BLaER1 treated with 17β-estradiol and CSF1 and Interleukin-3, amounts not matched to agents 10 nM and 100 nM (cell line): ENCODE results near the gene EXOC6.
"Not testable (repeated sequence)": the region's sequence is repeated elsewhere in the genome, so short reads cannot be mapped to it uniquely, and the experiment has no call there.

Experiments used
- H3K27ac ChIP-seq, 11 experiments: shearing (Covaris generic); formaldehyde crosslinking; 2 replicates each; pipeline ENCODE4 v1.8.1; 2022
- H3K27me3 ChIP-seq, 11 experiments: shearing (Covaris generic); formaldehyde crosslinking; 2 replicates each; pipeline ENCODE4 v1.8.1; 2022
- H3K36me3 ChIP-seq, 11 experiments: shearing (Covaris generic); formaldehyde crosslinking; 2 replicates each; pipeline ENCODE4 v1.8.1; 2022
- H3K4me1 ChIP-seq, 10 experiments: shearing (Covaris generic); formaldehyde crosslinking; 2 replicates each; pipeline ENCODE4 v1.8.1; 2022
- H3K4me2 ChIP-seq, 11 experiments: shearing (Covaris generic); formaldehyde crosslinking; 2 replicates each; pipeline ENCODE4 v1.8.1; 2022
- H3K4me3 ChIP-seq, 10 experiments: shearing (Covaris generic); formaldehyde crosslinking; 2 replicates each; pipeline ENCODE4 v1.8.1; 2022
- H3K9ac ChIP-seq, 11 experiments: shearing (Covaris generic); formaldehyde crosslinking; 2 replicates each; pipeline ENCODE4 v1.8.1; 2022
- H3K9me3 ChIP-seq, 11 experiments: shearing (Covaris generic); formaldehyde crosslinking; replicated peaks in 1 of 11; 2 replicates each; pipeline ENCODE4 v1.8.1; 2022
- H4K20me1 ChIP-seq, 11 experiments: shearing (Covaris generic); formaldehyde crosslinking; 2 replicates each; pipeline ENCODE4 v1.8.1; 2022
- Cebpa-rat ChIP-seq, 11 experiments: shearing (Covaris generic); IDR thresholded peaks; 2 replicates each; pipeline ENCODE4 v1.8.1; 2022

The EXOC6 gene

GRCh38 chr10:92920866-92921265 is 72.5 kb downstream of the EXOC6 start:
- no peaks in the 10 kb centered on the region for H3K27me3 ChIP-seq
- H3K4me3 ChIP-seq, result no peak overlapping the region
- H3K4me2 ChIP-seq, result no peak overlapping the region
- H3K27ac ChIP-seq, result no peak overlapping the region
- no peak overlapping the region for H3K9ac ChIP-seq
- no peaks in the 10 kb centered on the region for H4K20me1 ChIP-seq
- H3K9me3 ChIP-seq, result peaks cover 13 to 24% (median 18%) of the 10 kb centered on the region in 11 experiments; a peak in 21 of 22 replicates
- peaks cover 0 to 26% (median 0%) of the 10 kb centered on the region in 10 experiments; a peak in 5 of 20 replicates for H3K4me1 ChIP-seq
- peaks cover 4 to 40% (median 19%) of the 10 kb centered on the region in 11 experiments; a peak in 17 of 22 replicates for H3K36me3 ChIP-seq
- TF ChIP-seq Cebpa-rat (IDR thresholded peaks at IDR 0.05), result no peak

GRCh38 chr10:92923416-92923815 is 75.1 kb downstream of the EXOC6 start:
- Histone ChIP-seq H3K4me1 (peaks cover 0 to 26% (median 0%) of the 10 kb centered on the region in 10 experiments; a peak in 5 of 20 replicates), H3K9ac (no peak overlapping the region), H3K9me3 (peaks cover 13 to 24% (median 18%) of the 10 kb centered on the region in 11 experiments; a peak in 21 of 22 replicates), H4K20me1 (no peaks in the 10 kb centered on the region), H3K4me3 (no peak overlapping the region), H3K36me3 (peaks cover 0 to 29% (median 18%) of the 10 kb centered on the region in 11 experiments; a peak in 15 of 22 replicates), H3K27ac (peak overlapping the region in 1 of 11 experiments; percentile 51; a peak in 2 of 22 replicates), H3K4me2 (peak overlapping the region in 3 of 11 experiments; percentile 16 to 84 (median 67); a peak in 5 of 22 replicates), H3K27me3 (no peaks in the 10 kb centered on the region)
- no peak for TF ChIP-seq Cebpa-rat (IDR thresholded peaks at IDR 0.05)

- no peak for TF ChIP-seq Cebpa-rat (IDR thresholded peaks at IDR 0.05)
- H3K4me1 ChIP-seq, result no peaks in the 10 kb centered on the region
- H3K27me3 ChIP-seq, result no peaks in the 10 kb centered on the region
- peaks cover 0 to 7% (median 2%) of the 10 kb centered on the region in 11 experiments; a peak in 6 of 22 replicates for H3K9me3 ChIP-seq
- H3K4me3 ChIP-seq, result no peak overlapping the region
- H4K20me1 ChIP-seq, result no peaks in the 10 kb centered on the region
- H3K9ac ChIP-seq, result no peak overlapping the region
- H3K4me2 ChIP-seq, result no peak overlapping the region
- peaks cover 5 to 31% (median 17%) of the 10 kb centered on the region in 11 experiments; a peak in 20 of 22 replicates for H3K36me3 ChIP-seq
- no peak overlapping the region for H3K27ac ChIP-seq
Measured at GRCh38 chr10:92929896-92930295, 81.6 kb downstream of the EXOC6 start.

GRCh38 chr10:92931597-92931996 is 83.3 kb downstream of the EXOC6 start:
- Histone ChIP-seq H3K4me1 (no peaks in the 10 kb centered on the region), H3K9ac (no peak overlapping the region), H3K27me3 (no peaks in the 10 kb centered on the region), H3K4me2 (no peak overlapping the region), H3K9me3 (peaks cover 0 to 7% (median 2%) of the 10 kb centered on the region in 11 experiments; a peak in 6 of 22 replicates), H3K27ac (no peak overlapping the region), H3K4me3 (no peak overlapping the region), H4K20me1 (no peaks in the 10 kb centered on the region), H3K36me3 (peaks cover 5 to 31% (median 17%) of the 10 kb centered on the region in 11 experiments; a peak in 20 of 22 replicates)
- no peak for TF ChIP-seq Cebpa-rat (IDR thresholded peaks at IDR 0.05)

- Histone ChIP-seq H3K4me1 (no peaks in the 10 kb centered on the region), H3K9ac (no peak overlapping the region), H3K4me3 (no peak overlapping the region), H3K27me3 (no peaks in the 10 kb centered on the region), H4K20me1 (no peaks in the 10 kb centered on the region), H3K27ac (no peak overlapping the region), H3K36me3 (peaks cover 0 to 22% (median 4%) of the 10 kb centered on the region in 11 experiments; a peak in 13 of 22 replicates), H3K4me2 (no peak overlapping the region), H3K9me3 (no peaks in the 10 kb centered on the region)
- TF ChIP-seq Cebpa-rat (IDR thresholded peaks at IDR 0.05), result no peak
Measured at GRCh38 chr10:92937876-92938275, 89.6 kb downstream of the EXOC6 start.

- Histone ChIP-seq H3K4me2 (no peak overlapping the region), H3K9ac (no peak overlapping the region), H3K9me3 (no peaks in the 10 kb centered on the region), H4K20me1 (no peaks in the 10 kb centered on the region), H3K27me3 (no peaks in the 10 kb centered on the region), H3K4me3 (no peak overlapping the region), H3K4me1 (no peaks in the 10 kb centered on the region), H3K36me3 (peaks cover 2 to 26% (median 4%) of the 10 kb centered on the region in 11 experiments; a peak in 16 of 22 replicates), H3K27ac (no peak overlapping the region)
- no peak for TF ChIP-seq Cebpa-rat (IDR thresholded peaks at IDR 0.05)
Measured at GRCh38 chr10:92938841-92939240, 90.5 kb downstream of the EXOC6 start.

GRCh38 chr10:92942226-92942625 is 93.9 kb downstream of the EXOC6 start:
- Histone ChIP-seq H3K9me3 (no peaks in the 10 kb centered on the region), H3K4me3 (no peak overlapping the region), H3K27me3 (no peaks in the 10 kb centered on the region), H3K4me1 (no peaks in the 10 kb centered on the region), H4K20me1 (no peaks in the 10 kb centered on the region), H3K9ac (no peak overlapping the region), H3K27ac (no peak overlapping the region), H3K4me2 (no peak overlapping the region), H3K36me3 (peaks cover 7 to 56% (median 15%) of the 10 kb centered on the region in 11 experiments; a peak in 18 of 22 replicates)
- no peak for TF ChIP-seq Cebpa-rat (IDR thresholded peaks at IDR 0.05)

GRCh38 chr10:92946491-92946890 is 98.2 kb downstream of the EXOC6 start:
- H3K36me3 ChIP-seq, result peaks cover 7 to 78% (median 24%) of the 10 kb centered on the region in 11 experiments; a peak in 18 of 22 replicates
- no peaks in the 10 kb centered on the region for H3K4me1 ChIP-seq
- H3K27me3 ChIP-seq, result no peaks in the 10 kb centered on the region
- no peaks in the 10 kb centered on the region for H4K20me1 ChIP-seq
- H3K4me2 ChIP-seq, result no peak overlapping the region
- no peaks in the 10 kb centered on the region for H3K9me3 ChIP-seq
- H3K27ac ChIP-seq, result no peak overlapping the region
- no peak overlapping the region for H3K4me3 ChIP-seq
- H3K9ac ChIP-seq, result no peak overlapping the region
- no peak for TF ChIP-seq Cebpa-rat (IDR thresholded peaks at IDR 0.05)

GRCh38 chr10:92952573-92952972 is 104.3 kb downstream of the EXOC6 start:
- not testable (repeated sequence) for H3K4me2 ChIP-seq, H4K20me1 ChIP-seq, H3K4me1 ChIP-seq, H3K4me3 ChIP-seq, H3K27me3 ChIP-seq, H3K9me3 ChIP-seq, H3K27ac ChIP-seq, H3K9ac ChIP-seq
- peaks cover 11 to 76% (median 26%) of the 10 kb centered on the region in 11 experiments for H3K36me3 ChIP-seq
